Measurements from ENCODE around the gene ADCK1.

GRCh38 chr14:77864580-77864979 is 64.7 kb downstream of the ADCK1 start:
- no peak for TF ChIP-seq CTCF (IDR thresholded peaks at IDR 0.05)
- no peak for TF ChIP-seq POLR2A (IDR thresholded peaks at IDR 0.05)
- TF ChIP-seq POLR2AphosphoS5 (IDR thresholded peaks at IDR 0.05): no peak
